ENCODE results near the gene PDE9A.
"Not testable (repeated sequence)": the region's sequence is repeated elsewhere in the genome, so short reads cannot be mapped to it uniquely, and the experiment has no call there.

Gene PDE9A

GRCh38 chr21:42811960-42812359 lies 158.5 kb downstream of the PDE9A start:
- no peak overlapping the region for H2AFZ ChIP-seq (ENCODE audit: low read depth, low read length)
- H3K79me2 ChIP-seq (ENCODE audit: insufficient read depth, low read length): no peaks in the 10 kb centered on the region
- H4K20me1 ChIP-seq (ENCODE audit: insufficient read depth, low read length): no peaks in the 10 kb centered on the region
- peaks cover 24% of the 10 kb centered on the region for H3K9me3 ChIP-seq (ENCODE audit: insufficient read depth, low read length, severe bottlenecking)
- DNase-seq (no peak), ATAC-seq (ENCODE audit: insufficient read depth, low read depth) (no peak)
- no peak for TF ChIP-seq EZH2 (IDR thresholded peaks at IDR 0.05; ENCODE audit: borderline replicate concordance, low read depth, low read length, severe bottlenecking)
- no peak for TF ChIP-seq CTCF (IDR thresholded peaks at IDR 0.05; ENCODE audit: borderline replicate concordance, extremely low read depth, low read length, poor library complexity, severe bottlenecking)
- H3K9ac ChIP-seq (ENCODE audit: low read depth, low read length): no peak overlapping the region
- no peak overlapping the region for H3K4me3 ChIP-seq (ENCODE audit: low read depth in 1 of 2, low read length in 2 of 2)
- H3K36me3 ChIP-seq (ENCODE audit: insufficient read depth, low read length): no peaks in the 10 kb centered on the region
- H3K27me3 ChIP-seq (ENCODE audit: insufficient read depth, low read length, poor library complexity): peaks cover 3% of the 10 kb centered on the region
- no peaks in the 10 kb centered on the region for H3K4me1 ChIP-seq (ENCODE audit: insufficient read depth, low read length)
- H3K27ac ChIP-seq (ENCODE audit: low read length): no peak overlapping the region
- no peak overlapping the region for H3K4me2 ChIP-seq (ENCODE audit: insufficient read depth, low read length)

GRCh38 chr21:42812528-42813241 lies 159.3 kb downstream of the PDE9A start:
- H3K4me3 ChIP-seq (ENCODE audit: low read depth in 1 of 2, low read length in 2 of 2); H3K27ac ChIP-seq (ENCODE audit: low read length); H3K27me3 ChIP-seq (ENCODE audit: insufficient read depth, low read length, poor library complexity); DNase-seq; H3K4me1 ChIP-seq (ENCODE audit: insufficient read depth, low read length); H3K79me2 ChIP-seq (ENCODE audit: insufficient read depth, low read length); H3K4me2 ChIP-seq (ENCODE audit: insufficient read depth, low read length); H4K20me1 ChIP-seq (ENCODE audit: insufficient read depth, low read length); ATAC-seq (ENCODE audit: insufficient read depth, low read depth); H3K9ac ChIP-seq (ENCODE audit: low read depth, low read length); H2AFZ ChIP-seq (ENCODE audit: low read depth, low read length); H3K36me3 ChIP-seq (ENCODE audit: insufficient read depth, low read length): not testable (repeated sequence)
- peaks cover 24% of the 10 kb centered on the region for H3K9me3 ChIP-seq (ENCODE audit: insufficient read depth, low read length, severe bottlenecking)

GRCh38 chr21:42815217-42815616 lies 161.8 kb downstream of the PDE9A start:
- Histone ChIP-seq H3K4me1 (ENCODE audit: insufficient read depth, low read length) (no peaks in the 10 kb centered on the region), H3K4me2 (ENCODE audit: insufficient read depth, low read length) (no peak overlapping the region), H3K9me3 (ENCODE audit: insufficient read depth, low read length, severe bottlenecking) (peaks cover 24% of the 10 kb centered on the region), H3K27ac (ENCODE audit: low read length) (no peak overlapping the region), H3K9ac (ENCODE audit: low read depth, low read length) (no peak overlapping the region), H3K4me3 (ENCODE audit: low read depth in 1 of 2, low read length in 2 of 2) (no peak overlapping the region), H3K36me3 (ENCODE audit: insufficient read depth, low read length) (no peaks in the 10 kb centered on the region), H4K20me1 (ENCODE audit: insufficient read depth, low read length) (no peaks in the 10 kb centered on the region), H3K79me2 (ENCODE audit: insufficient read depth, low read length) (no peaks in the 10 kb centered on the region), H2AFZ (ENCODE audit: low read depth, low read length) (no peak overlapping the region), H3K27me3 (ENCODE audit: insufficient read depth, low read length, poor library complexity) (no peaks in the 10 kb centered on the region)
- DNase-seq: no peak
- TF ChIP-seq CTCF (IDR thresholded peaks at IDR 0.05; ENCODE audit: borderline replicate concordance, extremely low read depth, low read length, poor library complexity, severe bottlenecking) (no peak), EZH2 (IDR thresholded peaks at IDR 0.05; ENCODE audit: borderline replicate concordance, low read depth, low read length, severe bottlenecking) (no peak)
- ATAC-seq (ENCODE audit: insufficient read depth, low read depth): no peak

- peak; percentile 60 for ATAC-seq (ENCODE audit: insufficient read depth, low read depth)
- H3K27me3 ChIP-seq (ENCODE audit: insufficient read depth, low read length, poor library complexity): no peaks in the 10 kb centered on the region
- TF ChIP-seq CTCF (IDR thresholded peaks at IDR 0.05; ENCODE audit: borderline replicate concordance, extremely low read depth, low read length, poor library complexity, severe bottlenecking) (peak; percentile 79), EZH2 (IDR thresholded peaks at IDR 0.05; ENCODE audit: borderline replicate concordance, low read depth, low read length, severe bottlenecking) (no peak)
- H3K9ac ChIP-seq (ENCODE audit: low read depth, low read length): no peak overlapping the region
- no peaks in the 10 kb centered on the region for H4K20me1 ChIP-seq (ENCODE audit: insufficient read depth, low read length)
- H3K27ac ChIP-seq (ENCODE audit: low read length): no peak overlapping the region
- peak; percentile 51 for DNase-seq
- no peaks in the 10 kb centered on the region for H3K4me1 ChIP-seq (ENCODE audit: insufficient read depth, low read length)
- no peak overlapping the region for H3K4me2 ChIP-seq (ENCODE audit: insufficient read depth, low read length)
- peaks cover 24% of the 10 kb centered on the region for H3K9me3 ChIP-seq (ENCODE audit: insufficient read depth, low read length, severe bottlenecking)
- H3K36me3 ChIP-seq (ENCODE audit: insufficient read depth, low read length): no peaks in the 10 kb centered on the region
- H2AFZ ChIP-seq (ENCODE audit: low read depth, low read length): no peak overlapping the region
- no peak overlapping the region for H3K4me3 ChIP-seq (ENCODE audit: low read depth in 1 of 2, low read length in 2 of 2)
- H3K79me2 ChIP-seq (ENCODE audit: insufficient read depth, low read length): no peaks in the 10 kb centered on the region
Measured at GRCh38 chr21:42818328-42818749, 164.9 kb downstream of the PDE9A start.

All from DND-41 (cell line).